Uterus (tissue), 2 donors: ENCODE measurements around the gene C1QL2.

Experiments used
- CTCF ChIP-seq, 4 experiments: fragments of 200-600 bp in 2 of 4; fragments of 450-650 bp in 2 of 4; sonication (generic) in 2 of 4; IDR thresholded peaks; one replicate each; pipeline ENCODE4 v1.5.1; 2016 to 2019; ENCODE audit warnings: antibody characterized with exemption in 4 of 4, mild to moderate bottlenecking in 2 of 4, moderate library complexity in 1 of 4
- POLR2A ChIP-seq, 2 donors: fragments of 450-650 bp; IDR thresholded peaks; one replicate each; pipeline ENCODE4 v1.6.1; 2016; ENCODE audit warnings: antibody characterized with exemption in 2 of 2, mild to moderate bottlenecking in 1 of 2, moderate library complexity in 1 of 2

- TF ChIP-seq CTCF (IDR thresholded peaks at IDR 0.05) (no peak), POLR2A (IDR thresholded peaks at IDR 0.05) (no peak)
Observed at GRCh38 chr2:119158563-119159347, at the start of gene C1QL2.
